DND-41 (cell line): ENCODE results near the gene NOSIP.

Experiments
- ATAC-seq: fragments of 200-7000 bp; cut with Tn5 transposase; 3 replicates; pipeline ENCODE4 v1.9.1; 2021; ENCODE audit warnings: low read depth; ENCODE audit not compliant: insufficient read depth
- DNase-seq: peaks from one replicate; pipeline ENCODE4 v3.0.0-alpha.2; 2020
- H2AFZ ChIP-seq: 2 replicates; pipeline ENCODE4 v1.6.0; 2012; ENCODE audit warnings: low read depth, low read length
- H3K27ac ChIP-seq: 2 replicates; pipeline ENCODE4 v1.5.1; 2012; ENCODE audit warnings: low read length, inconsistent platforms
- H3K27me3 ChIP-seq: fragments of 200-600 bp; sonication (generic); 2 replicates; pipeline ENCODE4 v1.6.0; 2012; ENCODE audit warnings: low read length, mild to moderate bottlenecking, inconsistent platforms; ENCODE audit not compliant: insufficient read depth, poor library complexity
- H3K36me3 ChIP-seq: 2 replicates; pipeline ENCODE4 v1.5.1; 2012; ENCODE audit warnings: low read length, inconsistent platforms; ENCODE audit not compliant: insufficient read depth
- H3K4me1 ChIP-seq: 2 replicates; pipeline ENCODE4 v1.5.1; 2012; ENCODE audit warnings: mild to moderate bottlenecking, low read length; ENCODE audit not compliant: insufficient read depth
- H3K4me2 ChIP-seq: 2 replicates; pipeline ENCODE4 v1.6.0; 2012; ENCODE audit warnings: mild to moderate bottlenecking, moderate library complexity, low read length, inconsistent platforms; ENCODE audit not compliant: insufficient read depth
- H3K4me3 ChIP-seq, 2 experiments: fragments of 200-600 bp in 1 of 2; shearing (Covaris generic) in 1 of 2; 2 replicates each; pipeline ENCODE4 v1.5.1; 2012 to 2016; ENCODE audit warnings: inconsistent platforms in 2 of 2, low read length in 2 of 2, mild to moderate bottlenecking in 2 of 2, low read depth in 1 of 2, moderate library complexity in 1 of 2
- H3K79me2 ChIP-seq: 2 replicates; pipeline ENCODE4 v1.6.0; 2012; ENCODE audit warnings: low read length, inconsistent platforms; ENCODE audit not compliant: insufficient read depth
- H3K9ac ChIP-seq: 2 replicates; pipeline ENCODE4 v1.6.0; 2012; ENCODE audit warnings: low read depth, mild to moderate bottlenecking, inconsistent platforms, low read length, moderate library complexity
- H3K9me3 ChIP-seq: 2 replicates; pipeline ENCODE4 v1.5.1; 2012; ENCODE audit warnings: low read length, moderate library complexity, mild to moderate bottlenecking, inconsistent platforms; ENCODE audit not compliant: insufficient read depth, severe bottlenecking
- H4K20me1 ChIP-seq: 2 replicates; pipeline ENCODE4 v1.6.0; 2012; ENCODE audit warnings: low read length; ENCODE audit not compliant: insufficient read depth
- EZH2 ChIP-seq: IDR thresholded peaks from 3 replicates; pipeline ENCODE4 v1.6.1; 2012; ENCODE audit warnings: borderline replicate concordance, low read depth, mild to moderate bottlenecking, moderate library complexity, low read length, inconsistent platforms; ENCODE audit not compliant: severe bottlenecking
- TF ChIP-seq, protein P1 (sequence below): IDR thresholded peaks from 2 replicates; pipeline ENCODE4 v1.5.1; 2012; ENCODE audit warnings: borderline replicate concordance, low read length, moderate library complexity, mild to moderate bottlenecking; ENCODE audit not compliant: poor library complexity, severe bottlenecking; ENCODE audit errors: extremely low read depth

NOSIP gene

DNA sequence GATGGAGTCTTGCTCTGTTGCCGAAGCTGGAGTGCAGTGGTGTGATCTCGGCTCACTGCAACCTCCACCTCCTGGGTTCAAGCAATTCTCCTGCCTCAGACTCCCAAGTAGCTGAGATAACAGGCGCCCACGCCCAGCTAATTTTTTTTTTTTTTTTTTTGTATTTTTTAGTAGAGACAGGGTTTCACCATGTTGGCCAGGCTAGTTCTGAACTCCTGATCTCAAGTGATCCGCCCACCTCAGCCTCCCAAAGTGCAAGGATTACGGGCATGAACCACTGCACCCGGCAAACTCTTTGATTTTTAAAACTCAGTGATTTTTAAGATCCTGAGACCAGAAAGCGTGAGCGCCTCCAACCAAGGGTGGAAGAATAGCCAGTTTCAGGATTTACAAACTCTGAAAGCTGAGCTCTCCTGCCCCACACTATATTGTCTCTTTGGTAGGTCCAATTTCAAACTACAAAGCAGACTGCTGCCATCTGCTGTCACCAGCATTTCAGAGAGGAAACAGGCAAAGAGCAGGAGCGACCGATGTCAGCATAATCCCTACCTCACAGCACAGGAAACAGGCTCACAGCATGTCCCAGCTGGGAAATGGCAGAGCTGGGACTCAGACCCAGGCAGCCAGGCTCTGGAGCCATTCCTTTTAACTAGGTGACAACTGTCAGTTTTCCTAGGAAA, 9.2 kb downstream of the NOSIP start:
- ATAC-seq = no peak
- Histone ChIP-seq H2AFZ (no peak overlapping the region), H3K4me1 (peaks cover 32% of the 10 kb centered on the region), H3K27me3 (no peaks in the 10 kb centered on the region), H3K27ac (peak overlapping the region; percentile 44), H3K36me3 (peaks cover 19% of the 10 kb centered on the region), H3K9ac (no peak overlapping the region), H3K9me3 (no peaks in the 10 kb centered on the region), H3K4me3 (no peak overlapping the region), H4K20me1 (peaks cover 36% of the 10 kb centered on the region; the same call in 1 of the 2 replicates), H3K4me2 (no peak overlapping the region), H3K79me2 (peaks cover 51% of the 10 kb centered on the region)
- TF ChIP-seq, protein P1, sequence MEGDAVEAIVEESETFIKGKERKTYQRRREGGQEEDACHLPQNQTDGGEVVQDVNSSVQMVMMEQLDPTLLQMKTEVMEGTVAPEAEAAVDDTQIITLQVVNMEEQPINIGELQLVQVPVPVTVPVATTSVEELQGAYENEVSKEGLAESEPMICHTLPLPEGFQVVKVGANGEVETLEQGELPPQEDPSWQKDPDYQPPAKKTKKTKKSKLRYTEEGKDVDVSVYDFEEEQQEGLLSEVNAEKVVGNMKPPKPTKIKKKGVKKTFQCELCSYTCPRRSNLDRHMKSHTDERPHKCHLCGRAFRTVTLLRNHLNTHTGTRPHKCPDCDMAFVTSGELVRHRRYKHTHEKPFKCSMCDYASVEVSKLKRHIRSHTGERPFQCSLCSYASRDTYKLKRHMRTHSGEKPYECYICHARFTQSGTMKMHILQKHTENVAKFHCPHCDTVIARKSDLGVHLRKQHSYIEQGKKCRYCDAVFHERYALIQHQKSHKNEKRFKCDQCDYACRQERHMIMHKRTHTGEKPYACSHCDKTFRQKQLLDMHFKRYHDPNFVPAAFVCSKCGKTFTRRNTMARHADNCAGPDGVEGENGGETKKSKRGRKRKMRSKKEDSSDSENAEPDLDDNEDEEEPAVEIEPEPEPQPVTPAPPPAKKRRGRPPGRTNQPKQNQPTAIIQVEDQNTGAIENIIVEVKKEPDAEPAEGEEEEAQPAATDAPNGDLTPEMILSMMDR = peak; percentile 51
- no peak for TF ChIP-seq EZH2
- DNase-seq = peak; percentile 29

DNA sequence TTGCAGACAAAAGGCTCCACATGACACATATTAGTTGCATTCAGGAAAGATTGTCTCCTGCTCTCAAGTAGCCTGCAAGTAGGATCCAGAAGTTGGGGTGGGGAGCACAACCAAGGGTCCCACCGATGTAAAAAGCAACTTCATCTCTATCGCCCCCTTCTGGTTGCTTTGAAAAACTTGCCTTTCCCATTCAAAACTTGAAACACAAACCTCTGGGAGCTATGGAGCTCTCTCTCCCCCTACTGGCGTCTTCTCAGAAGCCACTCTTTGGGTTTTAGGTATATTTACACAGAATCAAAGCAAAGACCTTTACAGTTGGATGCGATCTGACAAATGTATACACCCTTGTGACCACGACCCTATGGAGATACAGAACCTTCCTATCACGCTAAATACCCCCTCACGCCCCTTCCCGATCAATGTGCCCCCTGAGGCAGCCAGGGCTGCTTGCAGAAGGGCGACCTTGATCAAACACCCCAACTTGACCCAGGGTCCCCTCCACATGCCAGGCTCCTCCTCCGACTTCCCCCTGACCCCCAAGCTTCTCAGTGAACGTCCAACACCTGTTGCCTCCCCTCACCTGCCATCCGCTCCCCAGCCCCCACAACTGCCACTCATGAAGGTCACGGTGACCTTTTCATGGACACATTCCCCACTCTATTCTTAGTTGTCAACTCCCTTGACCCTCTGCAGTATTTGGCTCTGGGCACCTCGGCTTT, 10.1 kb downstream of the NOSIP start:
- H3K4me2 ChIP-seq = no peak overlapping the region
- ATAC-seq (peak; percentile 61), DNase-seq (peak; percentile 78)
- no peak overlapping the region for H3K27ac ChIP-seq
- peaks cover 32% of the 10 kb centered on the region for H3K4me1 ChIP-seq
- no peak overlapping the region for H3K4me3 ChIP-seq
- TF ChIP-seq, protein P1 = peak; percentile 98
- TF ChIP-seq EZH2 = no peak
- peaks cover 35% of the 10 kb centered on the region; the same call in 1 of the 2 replicates for H4K20me1 ChIP-seq
- no peaks in the 10 kb centered on the region for H3K27me3 ChIP-seq
- H3K79me2 ChIP-seq = peaks cover 49% of the 10 kb centered on the region
- H3K9ac ChIP-seq = no peak overlapping the region
- H3K36me3 ChIP-seq = peaks cover 13% of the 10 kb centered on the region; the same call in 1 of the 2 replicates
- H3K9me3 ChIP-seq = no peaks in the 10 kb centered on the region
- no peak overlapping the region for H2AFZ ChIP-seq

DNA sequence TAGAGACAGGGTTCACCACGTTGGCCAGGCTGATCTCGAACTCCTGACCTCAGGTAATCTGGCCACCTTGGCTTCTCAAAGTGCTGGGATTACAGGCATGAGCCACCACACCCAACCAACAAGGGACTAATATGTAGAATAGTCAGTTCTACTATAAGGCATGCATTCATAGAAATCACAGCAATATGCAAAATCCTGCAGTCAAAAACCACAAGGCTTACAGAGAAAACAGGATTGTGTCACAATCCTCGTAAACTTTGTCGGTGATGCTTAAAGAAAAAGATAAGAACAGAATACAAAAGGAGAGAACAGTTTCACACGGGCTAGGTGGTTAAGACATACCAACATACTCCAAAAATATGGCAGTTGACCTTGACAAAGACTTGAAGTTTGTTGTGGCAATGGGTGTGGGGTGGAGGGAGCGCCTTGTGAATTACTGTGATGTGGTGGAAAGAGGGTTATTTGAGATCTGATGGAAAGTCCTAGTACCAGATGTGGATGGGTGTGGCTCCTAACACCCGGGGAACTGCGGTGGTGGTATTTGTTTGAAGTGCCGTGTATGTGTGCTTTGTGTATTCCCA, 12.4 kb downstream of the NOSIP start:
- Histone ChIP-seq H3K27me3 (no peaks in the 10 kb centered on the region), H3K4me1 (peaks cover 32% of the 10 kb centered on the region), H3K27ac (peak overlapping the region; percentile 51), H3K9ac (no peak overlapping the region), H3K4me3 (no peak overlapping the region), H3K4me2 (peak overlapping the region; percentile 31; the same call in 1 of the 2 replicates), H4K20me1 (peaks cover 36% of the 10 kb centered on the region; the same call in 1 of the 2 replicates), H2AFZ (no peak overlapping the region), H3K79me2 (peaks cover 46% of the 10 kb centered on the region), H3K36me3 (0 out of 2 replicates have a peak, but pooled peaks cover 5% of the 10 kb centered on the region), H3K9me3 (no peaks in the 10 kb centered on the region)
- ATAC-seq = peak; percentile 93
- no peak for TF ChIP-seq EZH2
- TF ChIP-seq, protein P1 = no peak
- DNase-seq = peak; percentile 89
